Body of pancreas (tissue), 4 donors: ENCODE results near the gene PTPN14.

Experiments used
- POLR2A ChIP-seq, 3 donors: fragments of 450-650 bp; IDR thresholded peaks; one replicate each; pipeline ENCODE4 v1.6.1; 2016; ENCODE audit warnings: antibody characterized with exemption in 3 of 3, mild to moderate bottlenecking in 2 of 3
- TF ChIP-seq, protein P1 (sequence below), 7 experiments: fragments of 450-650 bp in 4 of 7; fragments of 200-600 bp in 3 of 7; sonication (generic) in 3 of 7; IDR thresholded peaks; one replicate each; pipeline ENCODE4 v1.5.1; 2016 to 2019; ENCODE audit warnings: antibody characterized with exemption in 7 of 7

- TF ChIP-seq, protein P1, sequence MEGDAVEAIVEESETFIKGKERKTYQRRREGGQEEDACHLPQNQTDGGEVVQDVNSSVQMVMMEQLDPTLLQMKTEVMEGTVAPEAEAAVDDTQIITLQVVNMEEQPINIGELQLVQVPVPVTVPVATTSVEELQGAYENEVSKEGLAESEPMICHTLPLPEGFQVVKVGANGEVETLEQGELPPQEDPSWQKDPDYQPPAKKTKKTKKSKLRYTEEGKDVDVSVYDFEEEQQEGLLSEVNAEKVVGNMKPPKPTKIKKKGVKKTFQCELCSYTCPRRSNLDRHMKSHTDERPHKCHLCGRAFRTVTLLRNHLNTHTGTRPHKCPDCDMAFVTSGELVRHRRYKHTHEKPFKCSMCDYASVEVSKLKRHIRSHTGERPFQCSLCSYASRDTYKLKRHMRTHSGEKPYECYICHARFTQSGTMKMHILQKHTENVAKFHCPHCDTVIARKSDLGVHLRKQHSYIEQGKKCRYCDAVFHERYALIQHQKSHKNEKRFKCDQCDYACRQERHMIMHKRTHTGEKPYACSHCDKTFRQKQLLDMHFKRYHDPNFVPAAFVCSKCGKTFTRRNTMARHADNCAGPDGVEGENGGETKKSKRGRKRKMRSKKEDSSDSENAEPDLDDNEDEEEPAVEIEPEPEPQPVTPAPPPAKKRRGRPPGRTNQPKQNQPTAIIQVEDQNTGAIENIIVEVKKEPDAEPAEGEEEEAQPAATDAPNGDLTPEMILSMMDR (IDR thresholded peaks at IDR 0.05) = no peak
- no peak for TF ChIP-seq POLR2A (IDR thresholded peaks at IDR 0.05)
Observed at GRCh38 chr1:214540324-214540723, 11.1 kb downstream of the PTPN14 start.
